KBM-7 (cell line): ENCODE measurements around the gene SPAAR.

ENCODE experiments used
- DNase-seq: peaks from one replicate; pipeline ENCODE4 v3.0.0-alpha.2; 2015
- in situ Hi-C: fragments of 300-500 bp; cut with MboI; formaldehyde crosslinking; loops from 2 replicates; pipeline ENCODE4 v1.14.3; 2020; ENCODE audit warnings: low sequenced_read_pairs, low pct_unique_long_range_greater_than_20kb, mixed read lengths

The SPAAR gene

DNA sequence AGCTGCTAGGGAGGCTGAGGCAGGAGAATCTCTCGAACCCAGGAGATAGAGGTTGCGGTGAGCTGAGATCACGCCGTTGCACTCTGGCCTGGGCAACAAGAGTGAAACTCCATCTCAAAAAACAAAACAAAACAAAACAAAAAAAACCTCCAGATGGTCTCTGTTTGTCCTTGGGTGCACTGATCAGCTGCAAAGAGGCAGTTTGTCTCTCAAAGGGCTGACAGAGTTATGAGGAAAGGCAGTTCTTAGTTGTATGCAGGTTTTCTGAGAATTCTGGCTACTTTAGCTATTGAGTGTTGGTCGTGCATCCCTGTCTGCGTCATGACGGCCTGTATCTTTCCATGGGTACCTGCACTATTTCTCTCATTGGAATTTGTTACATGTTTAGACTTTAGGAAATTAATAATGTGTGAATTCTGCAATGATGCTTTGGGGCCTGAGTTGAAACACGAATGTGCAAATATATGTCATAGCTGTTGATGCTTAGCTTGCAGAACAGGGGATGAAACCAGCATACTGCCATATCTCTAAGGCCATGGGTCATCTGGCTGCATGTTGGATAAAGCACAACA lies 30.5 kb downstream of the SPAAR start:
- in situ Hi-C loops, result no loop called here
- no peak for DNase-seq

DNA sequence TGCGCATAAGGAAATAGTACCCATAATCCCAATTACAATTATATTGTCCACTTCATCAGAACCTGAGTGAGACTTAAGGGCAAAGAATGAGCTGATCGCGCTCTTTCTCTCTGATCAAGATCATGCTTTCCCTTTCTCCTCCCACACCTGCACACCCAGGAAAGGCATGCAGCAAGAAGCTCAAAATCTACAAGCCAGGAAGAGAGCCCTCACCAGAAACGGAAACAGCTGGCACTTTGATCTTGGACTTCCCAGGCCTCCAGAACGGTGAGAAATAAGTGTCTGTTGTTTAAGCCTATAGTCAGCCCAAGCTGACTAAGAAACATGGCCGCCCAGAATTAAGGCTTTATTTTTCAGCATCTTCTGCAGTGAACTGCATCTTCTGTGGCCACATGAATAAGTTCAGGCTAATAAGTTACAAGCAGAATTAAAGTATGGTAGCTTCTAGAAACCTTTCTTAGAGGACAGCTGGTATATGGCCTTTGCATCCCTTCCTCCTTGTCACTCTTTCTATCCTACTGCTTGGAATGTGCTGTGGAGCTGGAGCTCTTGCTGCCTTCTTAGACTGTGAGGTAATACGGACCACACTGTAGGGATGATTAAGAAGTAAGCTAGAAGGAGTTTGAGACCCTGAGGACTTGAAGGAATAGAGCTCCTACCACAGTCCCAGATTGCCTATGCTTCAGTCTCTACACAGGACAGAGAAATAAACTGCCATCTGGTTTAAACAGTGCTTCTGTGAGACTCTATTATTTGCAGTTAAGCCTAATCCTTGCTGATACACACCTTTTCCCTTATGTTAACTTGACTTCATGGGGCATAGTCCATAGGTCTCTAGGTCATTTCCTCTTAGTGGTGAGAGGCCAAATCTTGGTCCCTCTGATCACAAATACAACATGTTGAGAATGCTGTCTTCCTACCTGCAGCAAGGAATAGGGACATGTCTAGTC lies 31.4 kb downstream of the SPAAR start:
- in situ Hi-C loops, result no loop called here
- DNase-seq, result no peak

DNA sequence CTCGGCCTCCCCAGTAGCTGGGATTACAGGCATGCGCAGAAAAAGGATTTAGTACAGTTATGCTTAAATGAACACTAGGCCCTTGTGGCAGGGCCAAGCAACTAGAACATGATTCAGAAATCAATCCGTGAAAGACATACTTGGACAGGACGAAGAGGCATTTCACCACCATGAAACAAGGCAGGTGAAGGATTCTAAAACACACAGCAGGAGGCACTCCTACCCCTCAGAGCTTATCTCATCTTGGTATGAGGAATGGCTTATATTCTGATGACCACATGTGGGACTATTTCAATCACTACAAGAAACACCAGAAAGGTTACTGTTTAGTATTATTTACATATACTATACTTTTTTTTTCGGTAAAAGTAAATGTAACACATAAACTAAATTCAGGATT lies 33.0 kb downstream of the SPAAR start:
- DNase-seq, result no peak
- in situ Hi-C loops, result no loop called here

DNA sequence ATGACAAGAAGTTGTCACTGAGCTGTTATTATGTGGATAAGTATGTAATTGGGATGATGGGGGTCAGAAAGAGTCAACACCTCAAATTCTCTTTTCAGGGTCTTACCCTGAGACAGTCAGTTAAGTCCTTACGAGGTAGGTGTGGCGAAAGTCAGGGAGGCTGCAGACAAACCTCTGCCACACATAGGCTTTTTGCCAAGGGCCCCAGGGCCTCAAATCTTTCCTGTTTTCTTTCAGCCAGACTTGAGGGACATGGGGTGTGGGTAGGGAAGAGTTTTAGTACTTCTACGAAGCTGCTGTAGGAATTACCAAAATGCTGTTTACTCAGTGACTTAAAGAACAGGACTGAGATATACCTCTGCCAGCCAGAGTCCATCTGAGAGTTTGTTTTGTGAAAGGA lies 34.9 kb downstream of the SPAAR start:
- in situ Hi-C loops, result no loop called here

DNA sequence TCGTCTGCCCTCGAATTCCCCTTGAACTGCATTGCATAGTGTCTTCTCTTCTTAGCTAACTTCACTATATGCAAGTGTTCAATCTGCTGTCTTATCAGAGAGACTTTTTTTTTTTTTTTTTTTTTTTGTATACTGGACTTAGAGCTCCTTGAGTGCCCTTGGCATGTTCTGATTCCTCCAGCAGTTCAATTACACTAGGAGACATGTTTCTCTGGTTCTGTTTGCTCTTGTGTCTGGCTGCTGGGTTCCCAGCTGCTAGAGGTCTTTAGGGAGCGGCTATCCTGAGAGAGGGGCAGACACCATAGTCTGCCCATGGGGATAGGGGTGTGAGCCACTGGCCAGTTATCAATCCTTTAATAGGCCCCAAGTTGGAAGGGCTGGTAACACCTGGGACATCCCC lies 35.6 kb downstream of the SPAAR start:
- DNase-seq, result no peak
- in situ Hi-C loops, result no loop called here

More for the DNA sequence above, 34.9 kb downstream of the SPAAR start:
- no peak for DNase-seq

DNA sequence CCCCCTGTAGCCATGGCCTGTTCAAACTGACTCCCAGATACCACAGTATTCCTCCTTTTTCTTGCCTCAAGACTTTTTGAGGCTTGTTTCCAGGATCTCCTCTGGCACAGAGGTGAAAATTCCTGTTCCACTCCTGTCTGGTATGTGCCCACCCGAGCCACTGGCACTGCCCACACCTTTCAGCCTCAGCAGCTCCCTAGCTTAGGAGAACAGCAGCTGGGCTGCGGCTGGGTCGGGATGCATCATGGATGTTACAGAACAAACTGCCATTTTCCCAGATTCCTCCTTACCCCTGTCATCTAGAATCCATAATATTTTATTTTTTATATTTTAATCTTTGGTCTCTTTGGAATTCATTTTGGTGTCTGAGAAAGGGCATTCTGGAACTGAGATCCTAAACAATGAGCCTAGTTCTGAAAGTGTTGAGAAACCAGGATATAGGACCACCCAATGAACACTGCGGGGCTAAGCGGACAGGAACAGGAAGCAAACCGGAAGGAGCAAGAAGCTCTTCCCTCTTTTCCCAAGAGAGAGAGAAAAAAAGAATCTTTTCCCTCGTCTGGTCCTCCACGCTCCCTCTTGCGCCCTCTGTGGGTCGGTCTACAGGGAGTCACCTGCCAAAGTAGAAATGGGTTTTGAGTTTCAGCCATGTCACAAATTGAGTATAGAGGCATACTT lies 36.2 kb downstream of the SPAAR start:
- peak; percentile 68 for DNase-seq
- in situ Hi-C loops, result no loop called here

DNA sequence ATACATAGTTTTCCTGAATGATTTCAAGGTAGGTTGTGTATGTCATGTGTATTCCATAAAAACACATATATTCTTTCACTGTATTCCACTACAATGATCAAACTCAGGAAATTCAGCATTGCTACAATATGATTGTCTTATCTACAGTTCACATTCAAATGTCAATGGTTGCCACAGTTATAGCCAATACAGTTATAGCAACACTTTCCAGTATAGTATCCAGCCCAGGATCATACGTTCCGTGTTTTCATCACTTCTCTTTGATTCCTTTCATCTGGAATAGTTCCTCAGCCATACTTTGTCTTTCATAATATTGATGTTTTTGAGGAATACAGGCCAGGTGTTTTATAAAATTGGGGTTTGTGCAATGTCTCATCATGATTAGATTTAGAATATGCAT lies 39.2 kb downstream of the SPAAR start:
- DNase-seq, result no peak
- in situ Hi-C loops, result no loop called here

DNA sequence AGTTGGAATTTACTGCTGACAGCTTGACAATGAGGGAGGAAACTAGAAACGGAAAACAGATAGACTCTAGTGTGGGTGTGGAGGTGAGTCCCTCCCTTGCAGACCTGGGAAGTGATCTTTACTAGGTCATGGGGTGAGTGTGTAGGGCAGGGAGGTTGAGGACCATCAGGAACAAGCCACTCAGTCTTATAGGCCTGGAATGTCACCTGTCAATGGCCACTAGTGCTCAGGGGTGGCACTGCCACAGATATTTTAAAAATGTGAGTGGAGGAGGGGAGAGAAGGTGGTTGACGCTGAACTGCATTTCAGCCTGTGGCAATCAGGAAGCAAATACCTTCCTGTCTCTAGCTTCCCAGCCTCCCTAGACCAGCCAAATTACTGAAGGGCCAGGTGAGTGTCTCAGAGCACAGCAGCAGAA lies 39.6 kb downstream of the SPAAR start:
- DNase-seq, result no peak
- in situ Hi-C loops, result no loop called here

DNA sequence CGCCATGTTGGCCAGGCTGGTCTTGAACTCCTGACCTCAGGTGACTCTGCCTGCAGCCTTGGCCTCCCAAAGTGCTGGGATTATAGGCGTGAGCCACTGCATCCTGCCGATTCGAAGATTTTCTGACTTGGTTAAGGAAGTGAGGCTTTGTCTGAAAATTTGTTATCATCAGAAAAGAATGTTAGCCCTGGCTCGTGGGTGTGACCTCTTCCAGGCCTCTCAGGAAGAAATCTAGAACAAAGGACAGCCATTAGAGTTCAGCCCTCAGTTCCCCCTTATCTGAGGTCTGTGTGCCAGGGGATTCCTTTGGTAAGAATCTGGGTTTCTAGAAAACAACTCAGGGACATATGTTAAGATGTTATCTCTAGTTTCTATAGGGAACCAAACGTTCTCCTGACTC lies 42.4 kb downstream of the SPAAR start:
- in situ Hi-C loops, result no loop called here
- no peak for DNase-seq

DNA sequence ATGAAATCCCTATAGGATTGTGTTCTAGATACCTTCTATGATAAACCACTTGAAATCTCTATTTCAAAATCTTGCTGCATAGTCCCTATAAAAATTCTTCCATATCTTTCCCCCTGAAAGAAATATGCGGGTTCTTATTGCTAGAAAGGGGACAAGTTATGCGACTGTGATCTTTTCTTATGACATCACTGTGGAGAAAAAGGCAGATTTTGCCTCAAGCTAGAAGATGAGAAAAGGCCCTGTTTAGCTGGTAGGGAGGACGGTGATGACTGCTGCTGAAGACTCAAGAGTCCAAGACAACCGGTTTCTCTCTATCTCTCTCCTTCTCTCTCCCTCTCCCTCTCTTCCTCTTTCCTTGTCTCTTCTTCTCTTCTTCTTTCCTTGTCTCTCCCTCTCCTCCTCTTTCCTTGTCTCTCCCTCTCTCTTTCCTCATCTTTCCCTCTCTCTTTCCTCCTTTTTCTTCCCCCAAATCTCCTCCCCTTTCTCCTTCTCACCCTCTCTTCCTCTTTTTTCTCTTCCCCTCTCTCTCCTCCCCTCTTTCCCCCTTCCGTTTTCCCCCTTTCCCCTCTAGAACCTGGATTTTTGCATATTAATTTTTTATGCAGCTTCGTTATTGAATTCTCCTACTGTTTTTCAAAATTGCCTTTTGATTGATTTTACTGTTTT lies 43.4 kb downstream of the SPAAR start:
- in situ Hi-C loops, result no loop called here
- no peak for DNase-seq

DNA sequence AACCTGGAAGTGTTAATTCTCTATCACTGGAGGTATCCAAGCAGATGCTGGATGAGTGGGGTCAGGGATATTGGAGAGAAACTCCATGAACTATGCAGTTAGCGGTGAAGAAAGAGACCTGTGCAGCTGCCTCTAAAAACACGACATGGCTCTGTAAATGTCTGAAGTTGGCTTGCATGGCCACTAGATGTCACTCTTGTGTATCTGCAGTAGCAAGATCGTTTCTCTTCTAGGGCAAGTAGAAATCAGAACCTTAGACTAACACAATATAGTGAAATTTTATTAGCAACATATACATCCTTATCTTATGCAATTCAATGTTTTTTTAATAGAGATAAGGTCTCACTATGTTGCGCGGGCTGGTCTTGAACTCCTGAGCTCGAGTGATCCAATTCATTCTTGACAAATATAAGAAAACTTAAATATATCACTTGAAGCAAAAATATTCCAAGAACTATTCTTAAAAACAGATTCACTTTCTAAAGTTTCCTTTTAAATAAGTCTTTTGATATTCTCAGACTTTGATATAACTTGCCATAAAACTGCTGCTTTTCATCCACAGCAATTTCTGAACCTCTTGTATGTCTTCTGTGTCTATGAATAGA lies 45.8 kb downstream of the SPAAR start:
- peak; percentile 70 for DNase-seq
- in situ Hi-C loops, result no loop called here

DNA sequence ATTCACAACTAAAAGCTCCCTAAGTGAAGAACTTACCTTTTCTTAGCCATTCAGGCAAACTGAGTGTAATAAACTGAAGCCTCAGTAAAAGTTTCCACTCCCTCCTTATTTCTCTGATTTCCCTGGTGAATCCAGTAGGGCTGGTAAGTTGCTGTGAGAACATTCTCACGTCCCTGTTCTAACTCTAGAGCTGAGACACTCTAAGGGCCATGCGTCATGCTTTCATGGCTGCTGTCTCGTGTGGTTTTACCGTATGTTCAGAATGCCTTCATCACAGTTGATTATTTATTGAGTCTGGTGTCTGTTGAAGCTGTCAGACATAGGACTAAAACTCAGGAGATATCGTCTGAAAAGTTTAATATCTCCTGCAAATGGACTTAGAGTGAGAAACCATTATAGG lies 47.4 kb downstream of the SPAAR start:
- DNase-seq, result no peak
- in situ Hi-C loops, result no loop called here

DNA sequence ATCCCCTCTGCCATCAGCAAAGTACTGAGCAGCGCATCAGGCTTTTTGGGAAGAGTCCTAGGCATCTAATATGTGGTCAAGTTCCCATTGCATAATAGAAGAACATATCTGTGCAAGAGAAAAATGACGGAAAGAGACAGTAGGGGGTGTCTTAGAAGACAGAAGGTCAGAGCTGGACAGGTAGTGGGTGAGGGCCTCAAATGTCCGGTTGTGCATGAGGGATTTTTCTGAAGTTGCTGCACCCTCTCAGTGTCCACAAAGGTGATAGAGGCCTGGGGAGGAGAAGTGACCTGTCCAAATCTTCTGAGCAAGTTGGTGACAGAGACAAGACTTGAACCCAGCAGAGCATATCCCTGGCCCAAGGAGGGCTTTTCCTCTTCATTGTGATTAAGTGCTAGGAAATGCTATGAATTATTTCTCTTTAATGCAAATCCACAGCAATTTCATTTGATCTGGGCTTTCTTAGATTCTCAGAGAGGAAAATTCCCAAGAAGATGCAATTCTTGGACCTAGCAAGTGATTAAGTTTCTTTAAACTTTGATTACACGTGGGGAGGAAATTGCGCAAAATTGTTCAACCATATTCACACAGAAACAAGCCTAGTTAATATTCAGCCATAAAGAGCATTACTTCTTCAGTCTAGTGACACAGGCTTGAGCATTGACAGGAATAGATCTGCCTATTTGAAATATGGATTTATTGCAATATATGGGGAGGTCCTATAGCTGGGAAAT lies 49.0 kb downstream of the SPAAR start, which contains the start of gene OR2S2:
OR2S2 (minus strand) TSS at position 51 of the 734 bp plus-strand sequence. CDS start 56 bp downstream, outside the sequence.
- no peak for DNase-seq
- in situ Hi-C loops, result no loop called here

DNA sequence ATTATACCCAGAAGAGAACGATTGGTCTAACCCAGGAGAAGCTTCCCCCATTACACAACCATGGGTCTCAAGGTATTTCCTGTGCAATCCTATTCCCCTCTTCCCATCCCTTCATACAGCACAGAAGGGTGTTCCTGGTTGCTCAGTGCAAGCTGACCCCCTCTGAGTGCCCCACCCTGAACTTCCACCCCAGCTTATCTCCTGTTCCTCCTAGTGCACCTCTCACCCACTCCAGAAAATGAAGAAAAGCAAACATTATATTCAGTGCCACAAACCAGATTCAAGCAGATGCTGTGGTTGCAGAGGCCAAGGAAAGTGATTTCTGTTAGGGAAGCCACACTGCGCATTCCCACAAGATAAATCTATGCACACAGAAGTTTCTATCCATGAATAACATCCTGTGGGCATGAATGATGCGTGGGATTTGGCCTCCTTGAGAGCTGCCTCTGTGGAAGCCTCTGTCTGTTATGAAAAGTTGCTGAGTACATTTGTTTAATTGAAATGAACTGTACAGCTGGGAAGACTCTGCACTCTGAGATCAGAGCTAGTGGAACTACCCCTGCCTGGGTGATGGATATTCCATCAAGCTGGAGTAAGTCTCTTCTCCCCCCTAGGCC lies 50.9 kb downstream of the SPAAR start:
- DNase-seq, result no peak
- in situ Hi-C loops, result no loop called here
